Stimulated activated CD8-positive, alpha-beta memory T cell treated with anti-CD3 and anti-CD28 coated beads, Interleukin-4, amount 100 ng/mL, for 1 hour (primary cell): ENCODE results near the gene FSCN2.

Experiments
- DNase-seq, 2 donors: peaks; one replicate each; pipeline ENCODE4 v3.0.0-alpha.2; 2020; ENCODE audit warnings: low read depth in 2 of 2, low spot score in 1 of 2

FSCN2 gene

DNA sequence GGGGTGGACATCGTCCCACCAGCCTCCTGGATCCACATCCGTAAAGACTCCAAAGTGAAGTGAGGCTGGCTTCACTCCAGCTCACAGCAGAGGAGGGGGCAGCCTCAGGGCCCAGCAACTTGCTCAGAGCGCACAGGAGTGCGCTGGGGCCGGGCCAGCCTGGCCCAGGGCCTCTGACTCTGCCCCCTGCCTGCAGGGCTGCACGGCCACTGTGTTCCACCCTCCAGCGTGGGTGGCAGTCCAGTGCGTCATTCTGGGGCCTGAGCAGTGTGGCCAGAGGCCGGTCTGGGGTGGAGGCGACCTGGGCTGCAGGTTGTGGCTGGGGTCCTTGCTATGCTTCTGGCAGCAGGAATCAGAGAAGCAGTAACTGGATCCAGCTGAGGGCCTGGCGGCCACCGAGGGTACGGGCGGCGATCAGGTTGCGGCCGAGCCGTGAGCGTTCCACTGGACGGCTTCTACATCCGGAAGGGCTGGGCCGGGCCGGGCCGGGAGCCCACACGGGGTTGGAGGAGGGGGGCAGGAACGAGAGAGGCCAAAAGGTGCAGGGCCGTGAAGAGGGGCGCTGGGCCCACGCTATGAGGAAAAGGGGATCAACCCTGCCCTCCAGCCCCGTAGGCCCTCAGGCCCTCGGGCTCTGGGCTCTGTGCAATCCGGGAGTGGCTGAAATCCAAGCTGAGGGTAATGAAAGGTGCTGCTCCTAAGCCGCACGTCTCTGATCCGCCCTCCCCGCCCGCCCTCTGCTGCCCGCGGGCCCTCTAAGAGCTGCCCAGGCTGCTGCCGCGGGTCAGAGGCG, at the start of gene FSCN2:
Gene FSCN2 (plus strand): TSS at position 787 of the 793 bp plus-strand sequence. CDS start 155 bp downstream, outside the sequence.
- DNase-seq = no peak

DNA sequence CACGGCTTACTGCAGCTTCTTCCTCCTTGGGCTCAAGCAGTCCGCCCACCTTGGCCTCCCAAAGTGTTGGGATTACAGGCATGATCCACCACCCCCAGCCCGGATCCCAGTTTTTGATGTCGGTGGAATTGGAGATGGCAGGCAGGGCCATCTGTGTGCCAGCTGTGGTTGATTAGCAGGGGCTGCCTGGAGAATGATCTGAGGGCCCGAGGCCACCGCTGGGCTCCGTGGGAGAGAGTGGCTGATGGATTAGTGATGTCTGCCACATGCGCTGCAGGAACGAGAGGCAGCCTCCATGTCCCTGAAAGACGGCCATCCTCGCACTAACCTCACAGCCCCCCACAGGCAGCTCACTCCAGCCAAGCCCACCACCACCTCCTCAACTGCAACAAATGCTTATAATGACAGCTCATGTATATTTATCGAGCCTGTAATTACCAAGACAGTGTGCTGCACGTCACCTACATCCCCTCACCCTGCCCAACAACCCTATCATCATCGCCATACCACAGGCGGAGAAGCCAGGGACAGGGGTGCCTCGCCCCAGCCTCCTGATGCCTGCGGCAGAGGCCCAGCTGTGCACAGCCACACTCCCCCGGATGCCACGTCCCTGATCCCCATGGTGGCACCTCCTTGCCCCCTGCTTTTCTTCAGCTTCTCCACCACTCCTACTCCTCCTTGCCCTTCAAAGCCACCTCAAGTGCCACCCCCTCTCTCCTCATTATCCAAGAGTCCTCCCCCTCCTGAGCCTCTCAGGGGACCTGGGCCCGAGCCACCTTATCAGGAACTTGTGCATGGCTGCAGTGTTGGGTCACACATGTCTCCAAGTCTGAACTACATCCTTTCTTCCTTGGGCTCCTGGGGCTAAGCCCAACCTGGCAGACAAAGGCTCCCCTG, 48.8 kb upstream of the FSCN2 start:
- DNase-seq = no peak

GRCh38 chr17:81480140-81481072, 47.8 kb upstream of the FSCN2 start:
- no peak for DNase-seq

GRCh38 chr17:81481073-81481799, 46.9 kb upstream of the FSCN2 start:
- peak in 1 of 2 donors; percentile 27 for DNase-seq

DNA sequence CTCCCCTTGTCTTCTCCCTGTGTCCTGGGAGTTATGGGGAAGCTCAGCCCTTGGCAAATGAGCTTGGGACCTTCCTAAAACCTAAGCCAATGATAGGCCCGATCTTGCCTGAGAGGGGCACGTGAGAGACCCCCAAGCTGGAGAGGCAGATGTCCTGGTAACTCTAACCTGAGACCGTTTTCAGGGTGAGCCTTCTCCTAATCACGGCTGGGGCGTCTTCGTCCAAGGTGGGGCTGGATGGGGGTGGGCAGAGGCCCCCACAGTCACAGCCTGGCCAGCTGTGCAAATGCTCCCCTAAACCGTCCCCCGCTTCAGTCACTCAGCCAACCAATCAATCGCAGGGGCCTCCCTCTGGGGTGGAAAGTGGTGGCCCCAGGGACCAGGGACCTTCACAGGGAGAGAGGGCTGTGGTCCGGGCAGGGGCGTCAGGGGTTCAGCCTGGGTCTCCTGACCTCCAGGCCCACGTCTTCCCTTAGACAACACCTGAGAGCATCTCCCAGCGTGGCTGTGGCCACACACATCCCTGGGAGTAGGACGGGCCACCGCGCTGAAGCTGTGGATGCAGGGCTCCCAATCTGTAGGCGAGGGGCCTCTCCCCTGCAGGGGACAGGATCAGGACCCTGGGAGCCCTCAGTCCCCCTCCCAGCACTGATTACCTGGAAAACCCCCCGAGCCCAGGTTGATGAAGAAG, 46.2 kb upstream of the FSCN2 start:
- DNase-seq = no peak

DNA sequence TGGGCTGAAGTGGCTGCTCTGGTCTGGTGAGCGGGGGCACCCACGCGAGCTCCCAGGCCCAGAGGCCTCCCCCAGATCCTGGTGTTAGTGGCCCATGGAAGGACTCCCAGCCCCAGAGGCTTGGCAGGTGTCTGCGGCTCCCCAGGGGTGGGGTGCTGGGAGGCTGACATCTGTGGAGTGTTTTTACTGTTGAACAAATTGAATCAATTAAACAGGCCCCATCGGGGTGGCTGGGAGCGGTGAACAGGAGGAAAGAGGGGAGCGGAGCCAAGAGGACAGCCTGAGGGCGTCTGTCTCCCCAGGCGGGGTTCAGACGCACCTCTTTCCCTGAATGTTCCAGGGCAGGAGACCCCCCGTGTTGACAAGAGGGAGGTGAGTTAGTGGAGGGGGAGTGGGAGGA, 45.5 kb upstream of the FSCN2 start:
- DNase-seq = no peak

DNA sequence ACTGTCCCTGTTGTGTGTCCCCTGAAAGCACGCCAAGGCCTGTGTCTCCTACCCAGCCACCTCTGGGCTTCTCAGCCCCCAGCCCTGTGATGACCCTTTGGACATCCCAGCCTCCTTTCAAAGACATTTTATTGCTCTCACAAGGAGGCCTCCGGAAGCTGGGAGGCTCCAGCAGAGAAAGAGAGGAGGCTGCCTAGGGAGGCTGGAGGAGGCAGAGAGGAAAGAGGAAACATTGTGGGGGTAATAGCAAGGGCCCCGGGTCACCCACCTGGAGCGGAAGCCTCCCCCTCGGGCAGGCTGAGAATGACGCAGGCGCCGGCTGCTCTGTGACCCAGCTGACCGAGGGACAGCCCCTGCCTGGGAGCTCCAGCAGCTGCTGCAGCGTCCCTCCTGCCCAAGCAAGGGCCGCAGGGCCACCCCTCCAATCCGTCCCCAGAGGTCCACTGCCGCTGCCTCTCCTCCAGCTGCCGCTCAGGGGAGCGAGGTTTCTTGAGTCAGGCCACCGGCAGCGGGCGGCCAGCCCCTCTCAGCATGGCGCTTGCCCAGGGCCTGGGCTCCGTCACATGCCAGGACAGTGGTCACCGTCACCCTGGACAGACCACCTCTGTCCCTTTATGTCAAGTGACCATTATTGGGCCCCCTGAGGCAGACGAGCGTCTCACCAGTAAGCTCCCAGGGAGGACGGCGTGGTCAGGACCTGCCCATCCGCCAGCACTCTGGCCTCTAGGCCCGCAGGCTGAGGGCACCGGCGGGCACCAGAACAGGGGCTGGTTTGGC, 44.9 kb upstream of the FSCN2 start:
- DNase-seq = no peak

GRCh38 chr17:81483862-81484194, 44.3 kb upstream of the FSCN2 start:
- DNase-seq = no peak

DNA sequence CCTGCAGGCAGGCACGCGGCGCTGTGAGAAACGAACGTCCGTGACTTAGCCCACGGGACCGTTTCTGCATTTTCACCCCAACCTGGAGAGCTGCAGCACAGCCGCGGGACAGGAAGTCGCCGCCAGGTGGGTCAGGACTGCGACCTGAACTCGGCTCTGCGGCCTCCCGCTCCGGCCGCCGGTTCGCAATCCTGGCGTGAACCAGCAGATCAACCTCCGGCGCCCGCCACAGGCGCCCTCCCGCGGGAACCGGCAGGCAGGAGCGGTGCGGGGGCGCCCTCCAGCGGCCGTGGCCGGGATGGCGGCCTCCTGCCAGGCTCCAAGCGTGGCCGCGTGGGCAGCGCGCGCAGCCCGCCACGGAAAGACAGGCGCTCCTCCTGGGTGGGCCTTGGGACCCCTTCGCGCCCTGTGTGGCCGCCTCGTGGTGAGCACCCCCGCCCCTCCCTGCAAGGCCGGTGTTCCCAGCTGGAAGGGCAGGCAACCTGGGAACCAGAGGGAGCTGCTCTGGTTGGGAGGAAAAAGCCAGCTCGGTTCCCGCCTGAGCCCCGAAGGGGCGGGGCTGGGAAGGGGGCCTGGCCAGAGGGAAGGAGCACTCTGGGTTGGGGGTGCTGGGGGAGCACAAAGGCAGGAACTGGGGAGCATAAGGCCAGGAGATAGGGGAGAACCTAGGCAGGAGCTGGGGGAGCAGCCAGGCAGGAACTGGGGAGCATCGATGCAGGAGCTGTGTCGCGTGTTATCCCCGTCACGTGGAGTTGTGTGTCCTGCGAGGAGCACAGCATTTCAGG, 43.8 kb upstream of the FSCN2 start:
- peak; percentile 61 to 78 for DNase-seq

GRCh38 chr17:81486199-81486810, 41.9 kb upstream of the FSCN2 start:
- DNase-seq = no peak

DNA sequence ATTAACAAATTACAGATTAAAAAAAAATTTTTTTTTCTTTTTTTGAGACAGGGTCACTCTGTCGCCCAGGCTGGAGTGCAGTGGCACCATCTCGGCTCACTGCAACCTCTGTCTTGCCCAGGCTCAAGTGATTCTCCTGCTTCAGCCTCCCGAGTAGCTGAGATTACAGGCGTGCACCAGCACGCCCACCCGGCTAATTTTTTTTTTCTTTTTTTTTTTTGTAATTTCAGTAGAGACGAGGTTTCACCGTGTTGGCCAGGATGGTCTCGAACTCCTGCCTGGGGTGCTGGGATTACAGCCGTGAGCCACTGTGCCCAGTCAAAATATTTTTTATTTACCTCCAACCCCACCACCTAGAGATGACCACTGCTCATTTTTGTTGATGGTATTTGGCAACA, 41.1 kb upstream of the FSCN2 start:
- no peak for DNase-seq

DNA sequence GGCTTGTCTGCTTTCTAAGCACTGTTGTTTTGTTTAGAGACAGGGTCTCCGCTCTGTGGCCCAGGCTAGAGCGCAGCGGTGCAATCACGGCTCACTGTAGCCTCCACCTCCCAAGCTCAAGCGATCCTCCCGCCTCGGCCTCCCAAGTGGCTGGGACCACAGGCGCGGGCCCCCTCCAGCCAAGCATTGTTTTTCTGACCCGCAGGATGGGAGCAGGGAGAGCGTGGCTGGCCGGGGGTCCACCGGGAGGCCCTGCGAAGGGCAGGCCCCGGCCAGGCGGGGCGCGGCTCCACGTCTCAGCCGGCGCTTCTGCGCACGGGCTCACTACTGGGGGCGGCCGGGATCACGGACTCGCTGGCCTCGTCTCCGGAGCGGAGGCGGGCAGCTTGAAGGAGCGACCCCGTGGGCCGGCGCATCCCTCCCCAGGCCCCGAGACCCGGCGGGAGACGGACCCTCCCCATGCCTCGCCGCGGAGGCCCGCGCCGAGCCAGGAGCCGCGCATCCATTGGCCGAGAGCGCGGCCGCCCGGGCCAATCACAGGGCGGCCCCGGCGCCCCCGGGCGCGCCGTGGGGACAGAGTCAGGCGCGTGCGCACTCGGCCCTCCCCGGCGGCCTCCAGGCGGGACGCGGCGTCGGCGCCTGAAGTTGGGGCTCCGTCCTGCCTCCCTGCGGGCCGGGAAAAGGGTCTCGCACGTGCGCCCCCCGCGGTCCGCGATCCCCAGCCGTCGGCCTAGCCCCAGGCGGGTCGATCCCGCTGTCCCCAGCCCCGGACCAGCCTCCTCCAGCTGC, 40.5 kb upstream of the FSCN2 start:
- peak in 1 of 2 donors; percentile 68 for DNase-seq

- DNase-seq = no peak
Measured at GRCh38 chr17:81488276-81488860, 39.8 kb upstream of the FSCN2 start.

DNA sequence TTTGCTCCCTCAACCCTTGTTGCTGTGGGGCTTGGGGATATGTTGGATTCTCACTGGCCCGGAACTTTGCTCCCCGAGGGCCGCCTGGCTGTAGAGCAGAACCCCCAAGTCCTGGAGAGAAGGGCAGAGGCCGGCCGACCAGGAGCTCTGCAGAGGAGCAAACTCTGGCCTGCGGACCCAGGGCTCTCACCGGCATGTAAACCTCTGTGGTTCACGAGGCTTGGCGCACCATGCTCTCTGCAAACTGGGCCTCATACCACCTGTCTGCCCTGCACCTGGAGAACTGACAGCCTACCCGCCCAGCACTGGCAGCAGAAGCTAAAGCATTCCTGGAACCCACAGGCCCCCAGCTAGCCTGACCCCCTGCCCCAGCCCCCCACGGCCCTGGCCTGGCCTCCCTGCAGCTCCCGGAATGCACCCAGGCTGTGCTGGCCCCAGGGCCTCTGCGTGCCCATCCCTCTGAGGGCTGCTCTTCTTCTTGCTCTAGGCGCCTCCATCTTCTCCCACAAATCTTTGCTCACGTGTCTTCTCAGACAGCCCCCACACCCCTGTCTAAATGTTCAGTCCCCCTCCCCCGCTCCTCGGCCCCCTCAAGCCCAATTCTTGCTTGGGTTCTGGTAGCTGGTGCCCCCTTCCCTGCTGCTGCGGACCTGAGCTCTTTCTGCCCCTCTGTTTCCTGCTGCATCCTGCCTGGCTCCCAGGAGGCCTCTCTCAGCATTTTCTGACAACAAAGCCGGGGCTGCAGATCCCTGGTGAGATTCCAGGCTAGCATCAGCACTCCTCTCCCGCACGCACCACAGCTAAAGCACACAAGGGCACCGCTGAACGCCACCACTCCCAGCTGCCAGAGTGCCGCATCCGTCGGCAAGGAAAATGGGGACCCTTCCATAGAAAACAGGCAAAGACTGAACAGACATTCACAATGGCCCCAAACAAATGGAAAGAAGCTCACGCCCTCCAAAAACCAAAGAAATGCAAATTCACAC, 38.9 kb upstream of the FSCN2 start:
- DNase-seq = no peak
